HPDE6-E6E7 (cell line): ENCODE measurements around the gene PLS1.
"Not testable (repeated sequence)": the region's sequence is repeated elsewhere in the genome, so short reads cannot be mapped to it uniquely, and the experiment has no call there.

ENCODE experiments used
- DNase-seq: peaks from one replicate; pipeline ENCODE4 v3.0.0; 2011; ENCODE audit warnings: missing footprints; ENCODE audit errors: extremely low spot score

The PLS1 gene

DNA sequence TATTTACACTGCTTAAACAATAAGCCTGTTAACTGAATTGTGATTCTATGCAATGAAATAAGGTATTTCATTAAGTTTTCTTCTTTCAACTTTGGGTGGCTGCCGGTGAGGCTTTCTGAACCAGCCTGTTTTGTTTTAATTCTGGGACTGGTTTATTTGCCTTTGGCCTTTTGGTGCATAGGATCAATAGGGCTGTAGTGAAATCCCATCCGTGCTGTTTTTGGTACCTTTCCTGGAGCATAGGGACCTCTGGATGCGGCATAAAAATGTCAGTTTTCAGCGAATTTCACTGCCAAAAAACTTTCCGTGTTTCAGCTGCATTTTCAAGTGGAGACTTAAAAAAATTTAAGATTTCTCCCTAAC lies 514 bp downstream of the PLS1 start:
- no peak for DNase-seq

GRCh38 chr3:142597906-142598305 lies 1.7 kb downstream of the PLS1 start:
- no peak for DNase-seq

DNA sequence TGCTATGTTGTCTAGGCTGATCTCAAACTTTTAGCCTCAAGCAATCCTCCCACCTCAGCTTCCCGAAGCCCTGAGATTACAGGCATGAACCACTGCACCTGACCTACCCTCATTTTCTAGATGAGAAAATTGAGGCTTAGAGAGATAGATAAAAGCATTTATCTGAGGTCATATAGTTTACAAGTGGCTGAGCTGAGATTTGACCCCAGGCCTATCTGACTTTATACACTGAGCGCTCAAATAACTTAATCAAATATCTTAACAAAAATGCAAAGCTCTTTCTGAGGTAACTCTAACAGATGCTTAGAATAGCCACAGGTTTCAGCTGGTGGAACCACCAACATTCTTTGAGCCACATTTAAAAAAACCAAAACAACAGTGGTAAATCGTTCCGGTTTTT lies 5.5 kb downstream of the PLS1 start:
- DNase-seq = no peak

GRCh38 chr3:142602619-142603385 lies 6.6 kb downstream of the PLS1 start:
- DNase-seq = no peak

GRCh38 chr3:142603386-142603705 lies 7.2 kb downstream of the PLS1 start:
- not testable (repeated sequence) for DNase-seq

DNA sequence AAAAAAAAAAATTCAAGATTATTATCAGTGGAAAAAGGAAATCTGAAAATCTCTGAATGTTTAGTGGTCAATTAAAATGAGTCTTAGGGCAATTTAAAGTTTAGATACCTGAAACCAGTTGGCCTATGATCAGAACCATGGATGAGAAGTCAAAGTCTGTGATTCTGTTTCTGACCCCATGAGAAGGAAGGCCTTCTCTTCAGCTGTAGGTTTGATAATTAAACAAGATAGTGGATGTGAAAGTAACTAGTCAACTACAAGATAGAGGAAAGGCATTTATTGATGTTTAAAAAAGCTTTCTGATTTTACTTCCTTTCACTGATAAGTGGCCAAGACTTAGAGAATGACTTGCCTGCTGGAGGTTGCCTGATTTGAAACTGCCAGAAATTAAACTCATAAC lies 8.7 kb downstream of the PLS1 start:
- no peak for DNase-seq

DNA sequence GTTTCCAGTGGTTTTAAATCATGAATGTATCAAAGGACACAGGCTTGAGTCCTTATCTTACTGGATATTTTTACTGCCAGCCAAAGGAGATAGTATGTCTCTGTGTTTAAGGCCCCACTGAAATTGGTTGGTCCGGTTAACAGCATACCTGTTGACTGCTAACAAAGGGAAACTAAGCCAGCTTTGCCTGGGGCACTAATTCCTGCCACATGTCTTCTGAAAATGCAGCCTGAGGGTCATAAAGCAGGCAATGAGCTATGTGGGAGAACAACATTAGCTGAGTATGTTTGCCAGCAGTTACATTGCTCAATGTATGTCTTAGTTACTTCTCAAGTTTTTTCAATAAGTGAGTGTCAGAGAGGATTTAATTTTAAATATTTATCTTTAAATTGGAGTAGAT lies 12.4 kb downstream of the PLS1 start:
- no peak for DNase-seq

DNA sequence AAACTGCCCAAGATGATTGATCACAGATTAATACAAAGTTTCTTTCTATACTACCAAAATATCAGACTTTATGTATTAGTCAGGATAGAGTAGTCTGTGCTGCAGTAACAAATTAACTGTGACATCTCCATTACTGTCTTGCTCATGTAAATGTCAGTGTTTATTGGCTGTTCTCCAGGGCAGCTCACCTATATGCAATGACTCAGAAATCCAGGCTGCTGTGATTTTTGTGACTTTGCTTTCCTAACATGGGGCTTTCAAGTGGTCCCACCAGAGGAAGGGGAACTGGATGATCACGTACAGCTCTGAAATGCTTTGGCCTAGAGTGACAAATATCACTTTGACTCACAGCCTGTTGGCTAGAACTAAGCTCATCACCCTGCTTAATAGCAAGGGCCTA lies 12.9 kb downstream of the PLS1 start:
- no peak for DNase-seq

GRCh38 chr3:142611206-142611605 lies 15.0 kb downstream of the PLS1 start:
- no peak for DNase-seq

- DNase-seq = no peak
Observed at GRCh38 chr3:142613491-142613890, 17.3 kb downstream of the PLS1 start.

DNA sequence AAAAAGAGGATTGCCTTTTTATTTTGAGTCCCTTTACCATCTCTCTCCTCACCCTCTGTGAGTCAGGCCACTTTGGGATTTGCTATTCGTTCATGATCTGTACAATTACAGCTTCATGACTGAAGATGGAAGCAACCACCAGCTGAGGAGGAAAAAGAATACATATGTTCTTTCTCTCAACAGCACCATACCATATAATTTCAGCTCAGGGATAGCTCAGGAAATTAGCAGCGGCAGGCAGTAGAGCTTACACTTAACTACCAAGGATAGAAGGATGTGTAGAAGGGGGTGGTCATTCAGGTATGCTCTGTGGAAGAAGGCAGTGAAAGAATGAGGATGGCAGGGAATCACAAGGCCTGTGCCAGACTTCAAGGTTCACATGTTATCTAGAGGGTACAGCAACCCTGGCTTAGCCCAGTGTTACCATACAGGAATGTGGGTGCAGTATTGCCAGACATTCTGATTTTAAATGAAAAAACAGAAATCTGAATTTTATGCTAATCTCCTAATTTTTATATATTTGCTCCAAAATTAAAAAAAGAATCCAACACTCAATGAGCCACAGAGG lies 17.9 kb downstream of the PLS1 start:
- DNase-seq = no peak

DNA sequence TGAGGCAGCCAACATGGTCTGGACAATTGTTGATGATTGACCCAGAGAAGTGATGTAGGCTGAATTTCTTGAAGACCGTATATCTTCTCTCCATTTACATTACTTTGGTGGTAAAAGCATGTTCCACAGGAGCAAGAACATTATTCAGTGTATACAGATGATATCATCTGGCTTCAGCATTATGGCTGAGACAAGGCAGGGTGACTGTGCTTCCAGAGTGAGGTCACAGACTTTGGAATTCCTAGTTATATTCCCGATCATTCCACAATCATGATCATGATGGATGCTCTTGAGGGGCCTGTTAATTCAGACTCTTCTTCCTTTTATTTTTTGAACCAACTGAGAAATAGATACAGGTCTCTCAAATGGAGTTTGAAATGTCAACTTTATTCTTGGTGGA lies 19.0 kb downstream of the PLS1 start:
- DNase-seq = no peak

- peak; percentile 60 for DNase-seq
Observed at GRCh38 chr3:142618917-142619461, 22.8 kb downstream of the PLS1 start.

DNA sequence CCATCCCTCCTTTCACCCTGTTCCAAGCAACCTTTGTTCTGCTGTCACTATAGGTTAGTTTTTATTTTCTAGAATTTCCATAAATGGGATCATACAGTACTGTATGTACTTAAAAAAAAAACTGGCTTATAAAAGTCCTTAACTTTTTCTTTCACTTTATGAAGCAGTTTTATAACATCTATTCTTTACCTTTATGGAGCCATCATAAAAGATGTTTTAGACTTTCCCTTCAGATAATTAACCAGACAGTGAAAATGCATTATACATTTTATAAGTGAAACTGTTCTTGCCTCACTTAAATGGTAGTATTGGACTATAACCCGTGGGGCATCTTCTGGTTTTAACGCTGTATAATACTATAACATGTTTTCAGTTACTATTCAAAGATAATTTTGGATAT lies 26.2 kb downstream of the PLS1 start:
- no peak for DNase-seq

DNA sequence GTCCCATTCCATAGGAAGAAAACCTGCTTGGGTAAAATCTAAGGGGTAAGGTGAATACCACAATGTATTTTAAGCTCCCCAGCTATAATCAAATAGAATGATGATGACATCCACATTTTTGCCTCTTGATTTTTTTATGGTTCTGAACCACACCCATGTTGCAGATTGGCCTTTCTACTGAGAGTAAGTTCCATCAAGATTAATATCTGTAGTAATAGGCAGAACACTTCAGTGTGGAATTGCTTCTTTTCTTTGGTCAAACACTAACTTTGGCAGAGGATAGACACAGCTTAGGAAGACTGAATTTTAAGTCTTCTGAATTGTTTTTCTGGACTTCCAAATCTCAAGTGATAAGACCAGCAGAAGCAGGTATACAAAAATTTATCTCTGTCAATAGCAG lies 27.0 kb downstream of the PLS1 start:
- DNase-seq = no peak

DNA sequence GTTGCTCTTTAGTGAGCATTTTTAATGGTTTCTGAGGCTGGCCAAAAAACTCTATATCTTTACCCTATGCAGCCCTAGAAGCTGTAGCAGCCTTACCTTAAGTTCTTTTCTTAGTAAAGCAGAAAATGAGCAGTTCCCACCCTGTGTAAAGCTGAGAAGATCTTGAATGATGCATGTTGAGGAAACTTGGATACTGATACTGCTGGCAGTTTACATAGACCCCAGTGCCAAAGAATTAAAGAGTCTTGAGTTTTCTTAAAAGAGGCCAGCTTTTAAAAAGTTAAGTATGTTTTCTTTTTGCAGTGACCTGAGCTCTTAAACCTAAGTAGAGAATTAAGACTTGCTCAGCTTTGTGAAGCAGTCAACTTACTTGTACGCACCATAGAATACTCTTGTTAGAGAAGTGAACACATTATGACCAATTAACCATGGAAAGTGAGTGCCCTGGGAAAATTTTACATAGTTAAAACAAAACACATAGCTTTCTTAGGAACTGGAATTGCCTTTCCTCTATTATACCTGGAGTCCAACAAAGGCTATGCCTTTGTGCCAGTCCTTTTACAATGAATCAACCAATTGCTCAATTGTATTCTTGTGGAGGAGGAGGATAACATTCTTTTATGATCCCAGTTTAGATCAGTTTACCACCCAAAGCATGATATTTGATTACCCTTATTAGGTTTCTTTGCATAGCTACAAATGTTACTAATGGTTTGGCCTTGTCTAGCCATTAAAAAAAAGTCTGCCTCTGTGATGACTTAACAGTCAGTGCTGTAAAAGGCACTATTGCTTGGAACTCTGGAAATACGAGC lies 28.4 kb downstream of the PLS1 start:
- no peak for DNase-seq

DNA sequence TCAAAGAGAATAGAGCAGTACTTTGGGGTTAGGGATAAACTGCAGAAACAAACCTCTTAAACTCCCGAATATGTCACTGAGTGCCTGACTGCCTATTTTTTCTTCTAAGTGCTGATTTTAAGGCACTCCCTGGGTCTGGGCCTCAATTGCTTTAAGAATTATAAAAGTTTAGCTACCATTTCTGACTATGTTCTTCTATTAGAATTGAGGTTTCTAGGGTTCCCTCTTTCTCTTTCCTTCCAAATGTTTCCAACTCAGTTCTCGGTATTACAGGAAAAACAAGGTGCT lies 28.9 kb downstream of the PLS1 start:
- DNase-seq = no peak

DNA sequence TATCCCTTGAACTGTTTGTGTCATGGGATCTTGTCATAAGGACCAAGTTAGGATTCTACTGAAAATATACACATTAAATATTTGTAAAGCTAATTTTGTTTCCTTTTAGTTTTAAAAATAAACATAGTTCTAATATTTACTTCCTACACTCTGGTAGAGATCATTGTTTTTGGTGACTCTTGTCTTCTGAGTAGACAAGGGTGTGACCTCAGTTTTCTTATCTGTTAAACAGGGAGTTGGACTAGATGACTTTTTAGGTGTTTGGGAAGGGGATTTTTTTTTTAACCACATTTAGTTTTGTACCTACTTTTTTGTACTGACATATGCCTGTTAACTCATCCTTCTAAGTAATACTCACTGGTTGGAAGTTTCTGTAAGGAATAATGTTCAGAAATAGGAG lies 30.8 kb downstream of the PLS1 start:
- DNase-seq = no peak

GRCh38 chr3:142628801-142629200 lies 32.6 kb downstream of the PLS1 start:
- no peak for DNase-seq

GRCh38 chr3:142633073-142633472 lies 36.9 kb downstream of the PLS1 start:
- no peak for DNase-seq

- DNase-seq = no peak
Observed at GRCh38 chr3:142636050-142636449, 39.9 kb downstream of the PLS1 start.

DNA sequence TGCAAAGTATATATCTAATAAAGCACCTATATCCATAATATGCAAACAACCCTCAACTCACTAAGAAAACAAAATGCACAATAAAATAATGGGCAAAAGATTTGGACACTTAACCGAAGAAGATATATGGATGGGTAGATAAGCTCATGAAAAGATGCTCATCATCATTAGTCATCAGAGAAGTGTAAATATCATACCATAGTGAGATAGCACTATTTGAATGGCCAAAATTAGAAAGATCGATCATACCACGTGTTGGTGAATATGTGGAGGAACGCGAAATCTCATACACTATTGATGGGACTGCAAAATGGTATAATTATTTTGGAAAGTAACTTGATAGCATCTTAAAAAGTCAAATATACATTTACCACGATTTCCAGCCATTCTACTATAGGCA lies 40.5 kb downstream of the PLS1 start:
- DNase-seq = no peak

DNA sequence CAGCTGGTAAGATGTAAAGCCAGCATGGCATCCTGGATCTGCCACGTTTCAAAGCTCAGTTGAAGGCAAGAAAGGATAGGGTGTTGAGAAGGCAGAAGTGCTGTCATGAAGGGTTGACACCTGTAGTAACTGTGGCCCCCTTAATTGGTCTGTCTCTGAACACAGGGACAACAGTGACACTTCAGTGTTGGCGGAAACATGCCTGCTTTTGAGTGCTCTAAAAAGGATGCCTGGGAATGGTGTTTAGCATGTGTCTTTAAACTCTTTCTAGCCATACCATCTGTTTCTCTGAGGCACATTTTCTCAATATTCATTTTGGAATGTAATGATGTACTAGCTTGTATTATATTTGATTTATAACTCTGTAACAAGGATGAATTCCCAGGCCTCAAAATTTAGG lies 42.1 kb downstream of the PLS1 start:
- no peak for DNase-seq
